ENCODE measurements around the gene IL1RAPL2.

DNA sequence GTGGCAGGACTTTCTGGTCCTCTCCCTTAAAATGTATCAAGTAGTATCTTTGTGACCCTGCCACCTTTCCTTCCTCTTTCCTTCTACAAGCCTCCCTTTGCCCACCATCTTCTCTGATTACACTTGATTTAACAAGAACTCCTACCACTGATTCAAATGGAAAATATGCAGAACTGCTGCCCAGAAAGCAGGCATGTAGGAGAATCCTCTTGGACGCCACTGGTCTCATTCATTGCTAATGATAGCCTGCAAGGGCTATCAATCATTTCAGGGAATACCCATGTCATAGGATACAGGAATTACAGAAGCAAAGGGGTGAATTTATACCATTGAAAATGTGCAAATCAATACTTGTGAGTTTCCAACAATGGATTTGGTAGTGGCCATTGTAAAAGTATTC, 961.8 kb downstream of the IL1RAPL2 start:
- TF ChIP-seq CTCF (IDR thresholded peaks at IDR 0.05; ENCODE audit: low read depth, low read length): no peak
- TF ChIP-seq EZH2phosphoT487 (IDR thresholded peaks at IDR 0.05; ENCODE audit: low read depth): no peak

Data from OCI-LY3 (cell line).